ENCODE data around the gene SCARF1.

SCARF1 gene

DNA sequence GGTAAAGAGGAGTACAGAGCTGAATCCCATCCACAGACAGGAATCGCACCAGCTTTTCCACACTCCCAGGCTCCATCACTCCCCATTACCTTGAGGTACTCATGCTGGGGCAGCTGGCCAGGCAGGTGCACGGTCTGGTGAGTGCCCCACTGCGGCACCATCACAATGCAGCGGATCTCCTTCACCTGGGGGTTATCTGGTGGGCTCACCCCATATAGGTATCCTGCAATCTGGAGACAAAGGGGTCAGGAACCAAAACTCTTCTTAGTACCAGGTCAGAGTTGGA is 6.0 kb upstream of the SCARF1 start:
- no peaks in the 10 kb centered on the region for H3K9me3 ChIP-seq (ENCODE audit: insufficient read depth, low read length)
- peaks cover 63% of the 10 kb centered on the region for H3K36me3 ChIP-seq (ENCODE audit: insufficient read depth, insufficient read length, low read length)
- no peaks in the 10 kb centered on the region for H3K27me3 ChIP-seq (ENCODE audit: insufficient read depth, insufficient read length)
- TF ChIP-seq ZNF274 (IDR thresholded peaks at IDR 0.05; ENCODE audit: low read depth, low read length): no peak
- TF ChIP-seq SUZ12 (IDR thresholded peaks at IDR 0.05; ENCODE audit: extremely low read depth, insufficient read depth, insufficient read length): no peak
- no peak for TF ChIP-seq YY1 (IDR thresholded peaks at IDR 0.05; ENCODE audit: insufficient read depth, insufficient read length)
- no peak overlapping the region for H3K9ac ChIP-seq (ENCODE audit: insufficient read length, low read depth)
- DNase-seq (ENCODE audit: low read depth, low spot score): no peak
- peaks cover 10% of the 10 kb centered on the region for H3K4me1 ChIP-seq (ENCODE audit: insufficient read depth, insufficient read length)
- H3K4me3 ChIP-seq (ENCODE audit: insufficient read length, low read depth): no peak overlapping the region

DNA sequence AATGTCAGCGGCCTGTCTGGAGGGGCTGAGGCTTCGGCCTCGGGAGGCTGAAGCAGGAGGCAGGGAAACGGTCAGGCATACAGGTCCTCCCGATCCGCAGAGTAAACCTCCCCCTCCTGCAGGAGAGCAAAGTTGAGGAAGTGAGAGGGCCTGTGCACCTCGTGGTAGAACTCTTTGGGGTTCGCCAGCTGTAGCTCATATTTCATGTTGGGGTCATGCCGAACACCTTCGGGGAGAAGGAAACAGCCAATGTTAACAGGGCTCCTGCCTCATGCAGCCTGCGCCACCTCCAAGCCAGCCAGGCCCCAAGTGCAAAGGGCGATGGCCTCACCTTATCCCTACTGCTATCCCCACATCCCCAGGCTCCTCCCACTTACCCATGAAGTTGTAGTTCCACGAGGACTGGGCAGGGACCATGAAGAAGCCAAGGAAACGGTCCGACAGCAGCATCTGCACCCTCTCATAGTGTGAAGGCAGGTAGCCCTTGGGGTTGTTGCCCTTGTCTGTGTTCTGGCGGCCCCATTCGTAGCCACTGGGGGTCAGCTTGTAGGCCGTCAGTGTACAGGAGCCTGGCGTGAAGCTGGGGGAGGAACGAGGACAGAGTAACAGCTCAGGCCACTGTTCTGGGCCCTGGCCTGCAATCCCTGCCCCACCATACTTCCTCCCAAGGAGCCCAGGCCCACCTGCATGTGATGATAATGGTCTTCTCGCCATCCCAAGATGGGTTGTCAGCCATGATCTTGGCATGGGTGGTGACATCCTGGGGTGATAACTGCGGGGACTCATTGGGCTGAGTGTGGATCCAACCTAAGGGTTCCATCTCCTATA is 5.4 kb upstream of the SCARF1 start:
- H3K36me3 ChIP-seq (ENCODE audit: insufficient read depth, insufficient read length, low read length): peaks cover 57% of the 10 kb centered on the region
- no peaks in the 10 kb centered on the region for H3K9me3 ChIP-seq (ENCODE audit: insufficient read depth, low read length)
- no peaks in the 10 kb centered on the region for H3K27me3 ChIP-seq (ENCODE audit: insufficient read depth, insufficient read length)
- H3K4me3 ChIP-seq (ENCODE audit: insufficient read length, low read depth): no peak overlapping the region
- DNase-seq (ENCODE audit: low read depth, low spot score): no peak
- no peak overlapping the region for H3K9ac ChIP-seq (ENCODE audit: insufficient read length, low read depth)
- TF ChIP-seq SUZ12 (IDR thresholded peaks at IDR 0.05; ENCODE audit: extremely low read depth, insufficient read depth, insufficient read length): no peak
- H3K4me1 ChIP-seq (ENCODE audit: insufficient read depth, insufficient read length): peaks cover 10% of the 10 kb centered on the region

DNA sequence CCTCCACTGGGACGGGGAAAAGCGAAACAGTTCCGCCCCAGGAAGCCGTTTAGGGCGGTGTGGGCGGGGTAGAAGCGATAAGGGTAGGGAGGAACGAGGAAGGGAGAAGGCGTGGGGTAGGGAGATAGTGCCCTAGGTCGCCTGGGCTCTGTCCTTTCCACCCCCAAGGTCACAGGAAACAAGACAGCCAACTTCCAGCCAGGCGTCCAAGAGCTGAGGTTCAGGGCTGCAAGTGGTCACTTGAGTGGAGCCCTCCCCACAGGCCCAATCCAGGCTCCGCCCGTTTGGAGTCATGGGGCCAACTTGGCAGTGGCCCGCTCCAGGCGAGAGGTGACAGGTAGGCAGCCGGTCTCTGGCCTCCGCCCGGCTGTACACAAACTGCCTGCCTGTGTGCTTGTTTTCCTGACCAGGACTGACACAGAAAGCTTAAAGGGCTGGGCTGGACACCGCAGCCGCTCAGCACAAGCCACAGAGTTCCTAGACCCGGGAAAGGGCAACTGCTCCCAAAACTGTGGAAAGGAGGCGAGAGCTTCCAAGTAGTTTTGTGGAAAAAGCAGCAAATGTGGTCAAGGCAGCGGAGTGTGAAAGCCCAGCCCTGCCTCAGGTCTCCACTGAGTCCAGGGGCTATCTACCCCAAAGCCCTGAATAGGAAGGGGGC is 4.4 kb upstream of the SCARF1 start, which contains the start of gene RILP:
Gene RILP (minus strand): TSS at position 23 of the 658 bp plus-strand sequence. CDS start 62 bp downstream, outside the sequence.
- H3K4me1 ChIP-seq (ENCODE audit: insufficient read depth, insufficient read length): peaks cover 13% of the 10 kb centered on the region
- H3K27me3 ChIP-seq (ENCODE audit: insufficient read depth, insufficient read length): peaks cover 3% of the 10 kb centered on the region
- no peak for TF ChIP-seq SUZ12 (IDR thresholded peaks at IDR 0.05; ENCODE audit: extremely low read depth, insufficient read depth, insufficient read length)
- TF ChIP-seq YY1 (IDR thresholded peaks at IDR 0.05; ENCODE audit: insufficient read depth, insufficient read length): no peak
- no peak for TF ChIP-seq ZNF274 (IDR thresholded peaks at IDR 0.05; ENCODE audit: low read depth, low read length)
- no peak for DNase-seq (ENCODE audit: low read depth, low spot score)
- H3K9ac ChIP-seq (ENCODE audit: insufficient read length, low read depth): peak within 1 kb of the TSS; percentile 75
- peaks cover 52% of the 10 kb centered on the region for H3K36me3 ChIP-seq (ENCODE audit: insufficient read depth, insufficient read length, low read length)
- H3K4me3 ChIP-seq (ENCODE audit: insufficient read length, low read depth): peak within 1 kb of the TSS; percentile 41
- no peaks in the 10 kb centered on the region for H3K9me3 ChIP-seq (ENCODE audit: insufficient read depth, low read length)

DNA sequence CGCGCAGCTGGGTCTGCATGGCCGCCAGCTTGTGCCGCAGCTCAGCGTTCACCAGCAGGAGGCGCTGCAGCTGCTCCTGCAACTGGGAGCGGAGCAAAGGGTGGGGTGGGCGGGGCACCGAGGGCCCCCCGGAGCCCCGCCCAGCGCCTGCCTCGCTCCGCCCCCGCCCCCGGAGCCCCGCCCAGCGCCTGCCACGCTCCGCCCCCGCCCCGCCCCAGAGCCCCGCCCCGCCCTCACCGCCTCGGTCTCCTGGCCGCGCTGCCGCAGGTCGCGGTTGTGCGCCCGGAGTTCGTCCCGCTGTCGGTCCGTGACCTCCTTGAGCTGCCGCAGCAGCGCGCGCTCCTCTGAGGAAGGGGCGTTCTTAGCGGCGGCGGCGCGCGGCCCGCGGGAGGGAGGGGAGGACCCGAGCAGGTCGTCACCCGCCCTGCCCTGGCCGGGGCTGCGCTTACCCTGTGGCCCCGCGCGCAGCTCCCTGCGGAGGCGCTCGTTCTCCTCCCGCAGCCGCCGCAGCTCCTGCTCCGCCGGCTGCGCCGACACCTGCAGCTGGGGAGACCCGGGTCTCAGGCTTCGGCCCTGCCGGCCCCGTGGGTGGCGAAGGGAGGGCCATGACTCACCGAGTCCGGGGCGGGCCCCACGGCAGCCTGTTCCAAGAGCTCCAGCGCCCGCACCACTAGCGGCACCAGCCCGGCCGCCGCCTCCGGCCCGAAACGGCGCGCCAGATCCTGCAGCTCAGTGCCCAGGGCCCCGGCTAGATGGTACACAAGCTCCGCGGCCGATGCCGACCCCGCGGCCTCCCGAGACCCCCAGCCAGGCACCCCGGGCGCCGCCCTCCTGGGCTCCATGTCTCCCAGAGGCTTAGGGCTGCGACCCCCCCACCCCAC is 3.7 kb upstream of the SCARF1 start:
- no peaks in the 10 kb centered on the region for H3K9me3 ChIP-seq (ENCODE audit: insufficient read depth, low read length)
- H3K9ac ChIP-seq (ENCODE audit: insufficient read length, low read depth): peak overlapping the region; percentile 75
- H3K36me3 ChIP-seq (ENCODE audit: insufficient read depth, insufficient read length, low read length): peaks cover 45% of the 10 kb centered on the region
- peaks cover 16% of the 10 kb centered on the region for H3K4me1 ChIP-seq (ENCODE audit: insufficient read depth, insufficient read length)
- peaks cover 10% of the 10 kb centered on the region for H3K27me3 ChIP-seq (ENCODE audit: insufficient read depth, insufficient read length)
- DNase-seq (ENCODE audit: low read depth, low spot score): peak; percentile 85
- peak overlapping the region; percentile 39 for H3K4me3 ChIP-seq (ENCODE audit: insufficient read length, low read depth)
- TF ChIP-seq YY1 (IDR thresholded peaks at IDR 0.05; ENCODE audit: insufficient read depth, insufficient read length): no peak
- TF ChIP-seq SUZ12 (IDR thresholded peaks at IDR 0.05; ENCODE audit: extremely low read depth, insufficient read depth, insufficient read length): no peak
- no peak for TF ChIP-seq ZNF274 (IDR thresholded peaks at IDR 0.05; ENCODE audit: low read depth, low read length)

DNA sequence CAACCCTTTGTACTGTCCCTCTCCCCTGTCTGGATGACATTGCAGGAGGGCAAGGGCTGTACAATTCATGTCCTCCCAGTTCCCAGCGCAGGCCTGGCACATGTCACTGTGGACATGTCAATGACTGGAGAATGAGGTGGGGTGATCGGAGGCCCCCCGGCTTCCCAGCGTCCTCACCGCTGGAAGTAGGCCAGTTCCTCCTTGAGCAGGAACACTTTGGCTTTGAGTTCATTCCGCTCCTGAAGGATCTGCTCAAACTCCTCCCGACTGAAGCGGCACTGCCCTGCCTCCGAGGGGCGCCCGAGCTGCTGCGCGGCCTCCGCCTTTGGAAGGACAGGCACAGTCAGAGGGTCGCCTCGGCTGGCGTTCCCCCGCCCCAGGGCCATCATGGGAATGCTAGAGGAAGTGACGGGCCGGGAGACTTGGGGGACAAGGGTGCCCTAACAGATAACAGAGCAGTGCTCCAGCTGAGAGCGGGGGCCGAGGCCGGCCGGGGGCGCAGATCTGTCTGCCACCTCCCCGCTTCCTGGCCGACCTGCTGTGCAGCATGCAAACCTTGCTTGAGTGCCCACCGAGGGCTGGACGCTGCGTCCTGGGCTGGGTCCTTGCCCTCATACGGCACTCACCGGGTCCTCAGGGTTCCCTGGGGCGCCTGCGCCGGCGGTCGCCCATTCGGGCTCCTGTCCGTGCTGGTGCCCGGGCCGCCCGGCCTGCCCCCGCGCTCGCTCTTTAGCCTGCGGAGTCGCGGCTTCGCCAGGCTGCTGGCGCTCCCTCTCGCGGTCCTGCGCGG is 2.8 kb upstream of the SCARF1 start:
- no peaks in the 10 kb centered on the region for H3K9me3 ChIP-seq (ENCODE audit: insufficient read depth, low read length)
- no peak for TF ChIP-seq YY1 (IDR thresholded peaks at IDR 0.05; ENCODE audit: insufficient read depth, insufficient read length)
- no peak for TF ChIP-seq SUZ12 (IDR thresholded peaks at IDR 0.05; ENCODE audit: extremely low read depth, insufficient read depth, insufficient read length)
- TF ChIP-seq ZNF274 (IDR thresholded peaks at IDR 0.05; ENCODE audit: low read depth, low read length): no peak
- peaks cover 22% of the 10 kb centered on the region for H3K4me1 ChIP-seq (ENCODE audit: insufficient read depth, insufficient read length)
- peaks cover 37% of the 10 kb centered on the region for H3K36me3 ChIP-seq (ENCODE audit: insufficient read depth, insufficient read length, low read length)
- peak overlapping the region; percentile 75 for H3K9ac ChIP-seq (ENCODE audit: insufficient read length, low read depth)
- peak; percentile 39 for DNase-seq (ENCODE audit: low read depth, low spot score)
- H3K27me3 ChIP-seq (ENCODE audit: insufficient read depth, insufficient read length): peaks cover 19% of the 10 kb centered on the region
- H3K4me3 ChIP-seq (ENCODE audit: insufficient read length, low read depth): peak overlapping the region; percentile 41

DNA sequence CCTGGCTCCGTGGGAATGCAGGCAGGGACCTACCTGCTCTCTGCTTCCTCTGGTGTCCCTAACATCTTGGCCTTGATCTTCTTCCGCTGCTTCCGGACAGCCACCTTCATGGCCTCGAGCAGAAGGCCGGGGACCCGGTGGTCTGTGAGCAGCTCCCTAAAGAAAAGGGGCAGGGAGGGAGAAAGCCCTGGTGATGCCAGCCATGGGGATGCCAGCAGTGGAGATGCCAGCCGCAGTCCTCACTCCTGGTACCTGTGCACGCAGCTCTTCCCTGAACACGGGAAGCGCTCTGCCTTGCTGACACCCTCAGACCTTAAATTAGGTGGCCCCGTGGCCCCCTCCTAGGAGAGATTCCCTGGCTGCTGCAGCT is 2.3 kb upstream of the SCARF1 start:
- H3K9ac ChIP-seq (ENCODE audit: insufficient read length, low read depth): no peak overlapping the region
- DNase-seq (ENCODE audit: low read depth, low spot score): no peak
- H3K27me3 ChIP-seq (ENCODE audit: insufficient read depth, insufficient read length): peaks cover 19% of the 10 kb centered on the region
- no peak overlapping the region for H3K4me3 ChIP-seq (ENCODE audit: insufficient read length, low read depth)
- peaks cover 31% of the 10 kb centered on the region for H3K36me3 ChIP-seq (ENCODE audit: insufficient read depth, insufficient read length, low read length)
- H3K4me1 ChIP-seq (ENCODE audit: insufficient read depth, insufficient read length): peaks cover 22% of the 10 kb centered on the region
- TF ChIP-seq ZNF274 (IDR thresholded peaks at IDR 0.05; ENCODE audit: low read depth, low read length) (no peak), SUZ12 (IDR thresholded peaks at IDR 0.05; ENCODE audit: extremely low read depth, insufficient read depth, insufficient read length) (no peak), YY1 (IDR thresholded peaks at IDR 0.05; ENCODE audit: insufficient read depth, insufficient read length) (no peak)
- no peaks in the 10 kb centered on the region for H3K9me3 ChIP-seq (ENCODE audit: insufficient read depth, low read length)

Measured in NT2/D1 (cell line).